Neural progenitor cell (in vitro differentiated cells): ENCODE data around the gene TACR2. TPM values are rescaled to one million over a fixed set of nuclear protein-coding genes. Genes with fewer than 3 reads are reported as not detected.

Source experiments
- DNase-seq: peaks from one replicate; pipeline ENCODE4 v3.0.0-alpha.2; 2016; ENCODE audit warnings: low spot score
- H2AFZ ChIP-seq: fragments of 200-600 bp; sonication (generic); replicated peaks from 2 replicates; pipeline ENCODE4 v1.6.1; 2016; ENCODE audit warnings: antibody characterized with exemption
- H3F3A ChIP-seq: fragments of 200-600 bp; sonication (generic); 2 replicates; pipeline ENCODE4 v1.6.1; 2016; ENCODE audit warnings: antibody characterized with exemption, low read depth
- H3K27ac ChIP-seq: fragments of 200-600 bp; sonication (generic); 2 replicates; pipeline ENCODE4 v1.5.1; 2016; ENCODE audit warnings: mild to moderate bottlenecking
- H3K27me3 ChIP-seq: fragments of 200-600 bp; sonication (generic); 2 replicates; pipeline ENCODE4 v1.6.1; 2016; ENCODE audit warnings: mild to moderate bottlenecking, moderate library complexity
- H3K36me3 ChIP-seq: fragments of 200-600 bp; sonication (generic); 2 replicates; pipeline ENCODE4 v1.5.1; 2016
- H3K4me1 ChIP-seq: fragments of 200-600 bp; sonication (generic); 2 replicates; pipeline ENCODE4 v1.6.1; 2016; ENCODE audit warnings: mixed run types
- H3K4me2 ChIP-seq: fragments of 200-600 bp; sonication (generic); 2 replicates; pipeline ENCODE4 v1.6.1; 2016
- H3K4me3 ChIP-seq: fragments of 200-600 bp; sonication (generic); 2 replicates; pipeline ENCODE4 v1.5.1; 2016
- H3K79me2 ChIP-seq: fragments of 200-600 bp; sonication (generic); 2 replicates; pipeline ENCODE4 v1.6.1; 2016; ENCODE audit warnings: low read depth
- H3K9ac ChIP-seq: fragments of 200-600 bp; sonication (generic); 2 replicates; pipeline ENCODE4 v1.6.1; 2016
- H3K9me3 ChIP-seq: fragments of 200-600 bp; sonication (generic); 2 replicates; pipeline ENCODE4 v1.5.1; 2016; ENCODE audit warnings: low read depth
- H4K20me1 ChIP-seq: fragments of 200-600 bp; sonication (generic); 2 replicates; pipeline ENCODE4 v1.6.1; 2016; ENCODE audit warnings: low read depth
- H3K27ac Mint-ChIP-seq: 3 replicates; pipeline ENCODE4 v1.8.0; 2021; ENCODE audit warnings: mixed read lengths
- H3K27me3 Mint-ChIP-seq: 2 replicates; pipeline ENCODE4 v1.8.0; 2022; ENCODE audit warnings: low read depth, mild to moderate bottlenecking, inconsistent platforms, moderate library complexity, mixed read lengths; ENCODE audit not compliant: insufficient read depth
- H3K36me3 Mint-ChIP-seq: 3 replicates; pipeline ENCODE4 v1.8.0; 2021; ENCODE audit warnings: mixed read lengths
- H3K4me1 Mint-ChIP-seq: 3 replicates; pipeline ENCODE4 v1.8.0; 2021; ENCODE audit warnings: mixed read lengths
- H3K4me3 Mint-ChIP-seq: 3 replicates; pipeline ENCODE4 v1.8.0; 2021; ENCODE audit warnings: mild to moderate bottlenecking, moderate library complexity, mixed read lengths
- H3K9me3 Mint-ChIP-seq: 3 replicates; pipeline ENCODE4 v1.8.0; 2020; ENCODE audit warnings: mixed read lengths
- EZH2 ChIP-seq: fragments of 200-600 bp; sonication (generic); IDR thresholded peaks from 2 replicates; pipeline ENCODE4 v1.6.1; 2017; ENCODE audit warnings: antibody characterized with exemption, mild to moderate bottlenecking, moderate library complexity
- EZH2phosphoT487 ChIP-seq: fragments of 200-600 bp; sonication (generic); IDR thresholded peaks from 2 replicates; pipeline ENCODE4 v1.6.1; 2017; ENCODE audit warnings: antibody characterized with exemption
- total RNA-seq: library from RNA; depleted of rRNA; stranded (reverse); fragments of >200 nt; gene quantifications from 2 replicates; pipeline ENCODE4 v1.2.3, GENCODE V29; 2015; ENCODE audit warnings: low replicate concordance
- TF ChIP-seq, protein P1 (sequence below): fragments of 200-600 bp; sonication (generic); IDR thresholded peaks from 2 replicates; pipeline ENCODE4 v1.5.1; 2017; ENCODE audit warnings: antibody characterized with exemption, mild to moderate bottlenecking

TACR2 gene
- total RNA-seq, 1 donor from 2014 or later = not detected

- DNase-seq = no peak
- H3K9ac ChIP-seq = no peak overlapping the region
- peaks cover 26% of the 10 kb centered on the region for H3K4me1 Mint-ChIP-seq
- H3F3A ChIP-seq = peaks cover 6% of the 10 kb centered on the region
- no peaks in the 10 kb centered on the region for H4K20me1 ChIP-seq
- H3K27me3 Mint-ChIP-seq = peaks cover 10% of the 10 kb centered on the region
- peaks cover 16% of the 10 kb centered on the region for H3K36me3 Mint-ChIP-seq
- no peak overlapping the region for H2AFZ ChIP-seq
- H3K36me3 ChIP-seq = no peaks in the 10 kb centered on the region
- no peaks in the 10 kb centered on the region for H3K9me3 Mint-ChIP-seq
- H3K4me1 ChIP-seq = peaks cover 7% of the 10 kb centered on the region
- H3K4me3 Mint-ChIP-seq = no peak overlapping the region
- H3K4me2 ChIP-seq = no peak overlapping the region
- H3K4me3 ChIP-seq = no peak overlapping the region
- H3K27ac Mint-ChIP-seq = no peak overlapping the region
- H3K27ac ChIP-seq = no peak overlapping the region
- H3K9me3 ChIP-seq = no peaks in the 10 kb centered on the region
- H3K79me2 ChIP-seq = no peaks in the 10 kb centered on the region
- TF ChIP-seq EZH2phosphoT487 (no peak), EZH2 (no peak)
- TF ChIP-seq, protein P1, sequence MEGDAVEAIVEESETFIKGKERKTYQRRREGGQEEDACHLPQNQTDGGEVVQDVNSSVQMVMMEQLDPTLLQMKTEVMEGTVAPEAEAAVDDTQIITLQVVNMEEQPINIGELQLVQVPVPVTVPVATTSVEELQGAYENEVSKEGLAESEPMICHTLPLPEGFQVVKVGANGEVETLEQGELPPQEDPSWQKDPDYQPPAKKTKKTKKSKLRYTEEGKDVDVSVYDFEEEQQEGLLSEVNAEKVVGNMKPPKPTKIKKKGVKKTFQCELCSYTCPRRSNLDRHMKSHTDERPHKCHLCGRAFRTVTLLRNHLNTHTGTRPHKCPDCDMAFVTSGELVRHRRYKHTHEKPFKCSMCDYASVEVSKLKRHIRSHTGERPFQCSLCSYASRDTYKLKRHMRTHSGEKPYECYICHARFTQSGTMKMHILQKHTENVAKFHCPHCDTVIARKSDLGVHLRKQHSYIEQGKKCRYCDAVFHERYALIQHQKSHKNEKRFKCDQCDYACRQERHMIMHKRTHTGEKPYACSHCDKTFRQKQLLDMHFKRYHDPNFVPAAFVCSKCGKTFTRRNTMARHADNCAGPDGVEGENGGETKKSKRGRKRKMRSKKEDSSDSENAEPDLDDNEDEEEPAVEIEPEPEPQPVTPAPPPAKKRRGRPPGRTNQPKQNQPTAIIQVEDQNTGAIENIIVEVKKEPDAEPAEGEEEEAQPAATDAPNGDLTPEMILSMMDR = no peak
- H3K27me3 ChIP-seq = peaks cover 9% of the 10 kb centered on the region
These were observed 11.5 kb downstream of the TACR2 start for GRCh38 chr10:69405221-69405620.

DNA sequence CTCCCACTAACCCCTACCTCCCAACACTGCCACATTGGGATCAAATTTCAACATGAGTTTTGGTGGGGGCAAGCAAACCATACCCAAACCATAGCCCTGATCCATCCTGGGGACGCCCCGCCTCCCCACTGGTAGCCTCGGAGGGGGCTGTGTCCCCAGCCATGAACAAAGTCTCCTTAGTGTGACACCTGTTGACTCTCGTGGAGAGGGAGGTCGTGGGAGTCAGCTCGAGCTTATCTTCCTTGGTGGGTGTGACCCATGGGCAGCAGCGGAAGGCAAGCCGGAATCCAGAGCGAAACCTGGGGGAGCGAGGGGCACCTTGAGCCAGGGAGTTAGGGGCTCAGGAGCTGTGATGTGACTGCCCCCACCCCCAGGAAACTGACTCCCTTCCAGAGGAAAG is 11.9 kb downstream of the TACR2 start:
- Histone ChIP-seq H3K4me1 (peaks cover 7% of the 10 kb centered on the region), H3K79me2 (no peaks in the 10 kb centered on the region), H2AFZ (no peak overlapping the region), H3F3A (peaks cover 6% of the 10 kb centered on the region), H3K4me2 (no peak overlapping the region), H3K4me3 (no peak overlapping the region), H3K36me3 (no peaks in the 10 kb centered on the region), H3K27ac (no peak overlapping the region), H3K9me3 (no peaks in the 10 kb centered on the region), H3K9ac (no peak overlapping the region), H4K20me1 (no peaks in the 10 kb centered on the region), H3K27me3 (peaks cover 9% of the 10 kb centered on the region)
- Mint-ChIP-seq H3K36me3 (peaks cover 16% of the 10 kb centered on the region), H3K27me3 (peaks cover 12% of the 10 kb centered on the region), H3K27ac (no peak overlapping the region), H3K9me3 (no peaks in the 10 kb centered on the region), H3K4me1 (peaks cover 26% of the 10 kb centered on the region), H3K4me3 (no peak overlapping the region)
- DNase-seq = no peak
- TF ChIP-seq EZH2 = no peak
- TF ChIP-seq, protein P1 = no peak
- TF ChIP-seq EZH2phosphoT487 = no peak

DNA sequence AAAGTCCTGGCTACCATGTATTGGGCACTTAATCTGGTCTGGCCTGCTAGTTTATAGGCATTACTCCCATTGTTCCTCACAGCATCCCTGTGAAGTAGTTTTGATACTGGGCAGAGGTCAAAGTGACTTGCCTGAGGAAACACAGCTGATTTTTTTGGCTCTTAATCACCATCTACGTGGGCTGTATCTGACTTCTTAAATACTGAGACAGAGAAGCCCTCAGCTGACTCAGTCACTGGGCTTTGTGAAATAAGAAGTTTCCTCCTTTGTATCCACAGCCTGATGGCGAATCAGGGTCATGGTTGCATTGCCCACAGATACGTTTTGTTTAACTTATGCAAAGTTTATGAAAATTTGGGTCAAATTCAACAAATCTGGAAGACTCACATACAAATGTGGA is 13.2 kb downstream of the TACR2 start:
- Histone ChIP-seq H3K4me2 (no peak overlapping the region), H4K20me1 (no peaks in the 10 kb centered on the region), H3K4me3 (no peak overlapping the region), H3K9ac (no peak overlapping the region), H3K36me3 (no peaks in the 10 kb centered on the region), H3K79me2 (no peaks in the 10 kb centered on the region), H2AFZ (no peak overlapping the region), H3F3A (peaks cover 6% of the 10 kb centered on the region), H3K27me3 (peaks cover 5% of the 10 kb centered on the region), H3K9me3 (no peaks in the 10 kb centered on the region), H3K4me1 (peaks cover 7% of the 10 kb centered on the region), H3K27ac (no peak overlapping the region)
- DNase-seq = no peak
- peaks cover 26% of the 10 kb centered on the region for H3K4me1 Mint-ChIP-seq
- H3K36me3 Mint-ChIP-seq = peaks cover 16% of the 10 kb centered on the region
- H3K27ac Mint-ChIP-seq = no peak overlapping the region
- H3K9me3 Mint-ChIP-seq = no peaks in the 10 kb centered on the region
- no peak for TF ChIP-seq EZH2
- no peak for TF ChIP-seq EZH2phosphoT487
- TF ChIP-seq, protein P1 = no peak
- no peak overlapping the region for H3K4me3 Mint-ChIP-seq
- H3K27me3 Mint-ChIP-seq = peaks cover 11% of the 10 kb centered on the region

GRCh38 chr10:69403066-69403465 is 13.7 kb downstream of the TACR2 start:
- H4K20me1 ChIP-seq = no peaks in the 10 kb centered on the region
- no peak overlapping the region for H3K9ac ChIP-seq
- no peak overlapping the region for H3K4me3 Mint-ChIP-seq
- H3K27ac Mint-ChIP-seq = no peak overlapping the region
- no peak overlapping the region for H3K4me2 ChIP-seq
- no peak overlapping the region for H3K4me3 ChIP-seq
- H3K9me3 Mint-ChIP-seq = no peaks in the 10 kb centered on the region
- H2AFZ ChIP-seq = no peak overlapping the region
- no peaks in the 10 kb centered on the region for H3K36me3 ChIP-seq
- no peaks in the 10 kb centered on the region for H3K9me3 ChIP-seq
- DNase-seq = no peak
- TF ChIP-seq, protein P1 = no peak
- TF ChIP-seq EZH2phosphoT487 (no peak), EZH2 (no peak)
- H3K36me3 Mint-ChIP-seq = peaks cover 16% of the 10 kb centered on the region
- no peaks in the 10 kb centered on the region for H3K79me2 ChIP-seq
- H3K27ac ChIP-seq = no peak overlapping the region
- H3K27me3 ChIP-seq = peaks cover 2% of the 10 kb centered on the region
- peaks cover 7% of the 10 kb centered on the region for H3K4me1 ChIP-seq
- peaks cover 8% of the 10 kb centered on the region for H3K27me3 Mint-ChIP-seq
- H3K4me1 Mint-ChIP-seq = peaks cover 23% of the 10 kb centered on the region
- peaks cover 2% of the 10 kb centered on the region for H3F3A ChIP-seq
